Effector memory CD8-positive, alpha-beta T cell (primary cell): Measurements from ENCODE around the gene TBC1D20.
A peak's percentile ranks its signal among the peaks of the same experiment; 100 is the strongest.

ENCODE experiments used
- ATAC-seq: fragments of 150-1000 bp; cut with Tn5 transposase; replicated peaks from 2 replicates; pipeline ENCODE4 v1.10.0; 2021; ENCODE audit warnings: mild to moderate bottlenecking, moderate library complexity
- DNase-seq, 3 experiments: peaks; one replicate each; pipeline ENCODE4 v3.0.0; 2021
- H3K27ac Mint-ChIP-seq, 2 donors: one replicate each; pipeline ENCODE4 v1.8.0; 2022; ENCODE audit warnings: mild to moderate bottlenecking in 2 of 2, mixed read lengths in 2 of 2, moderate library complexity in 2 of 2
- H3K27me3 Mint-ChIP-seq, 2 donors: one replicate each; pipeline ENCODE4 v1.8.0; 2022; ENCODE audit warnings: mixed read lengths in 2 of 2
- H3K36me3 Mint-ChIP-seq: one replicate; pipeline ENCODE4 v1.8.0; 2022; ENCODE audit warnings: mild to moderate bottlenecking, moderate library complexity, mixed read lengths; ENCODE audit not compliant: insufficient read depth
- H3K4me1 Mint-ChIP-seq, 2 donors: one replicate each; pipeline ENCODE4 v1.8.0; 2022; ENCODE audit warnings: low read depth in 2 of 2, mixed read lengths in 2 of 2
- H3K4me3 Mint-ChIP-seq, 2 donors: one replicate each; pipeline ENCODE4 v1.8.0; 2022; ENCODE audit warnings: mild to moderate bottlenecking in 2 of 2, mixed read lengths in 2 of 2, moderate library complexity in 2 of 2
- H3K9me3 Mint-ChIP-seq, 2 donors: one replicate each; pipeline ENCODE4 v1.8.0; 2022; ENCODE audit warnings: mixed read lengths in 2 of 2

TBC1D20 gene

DNA sequence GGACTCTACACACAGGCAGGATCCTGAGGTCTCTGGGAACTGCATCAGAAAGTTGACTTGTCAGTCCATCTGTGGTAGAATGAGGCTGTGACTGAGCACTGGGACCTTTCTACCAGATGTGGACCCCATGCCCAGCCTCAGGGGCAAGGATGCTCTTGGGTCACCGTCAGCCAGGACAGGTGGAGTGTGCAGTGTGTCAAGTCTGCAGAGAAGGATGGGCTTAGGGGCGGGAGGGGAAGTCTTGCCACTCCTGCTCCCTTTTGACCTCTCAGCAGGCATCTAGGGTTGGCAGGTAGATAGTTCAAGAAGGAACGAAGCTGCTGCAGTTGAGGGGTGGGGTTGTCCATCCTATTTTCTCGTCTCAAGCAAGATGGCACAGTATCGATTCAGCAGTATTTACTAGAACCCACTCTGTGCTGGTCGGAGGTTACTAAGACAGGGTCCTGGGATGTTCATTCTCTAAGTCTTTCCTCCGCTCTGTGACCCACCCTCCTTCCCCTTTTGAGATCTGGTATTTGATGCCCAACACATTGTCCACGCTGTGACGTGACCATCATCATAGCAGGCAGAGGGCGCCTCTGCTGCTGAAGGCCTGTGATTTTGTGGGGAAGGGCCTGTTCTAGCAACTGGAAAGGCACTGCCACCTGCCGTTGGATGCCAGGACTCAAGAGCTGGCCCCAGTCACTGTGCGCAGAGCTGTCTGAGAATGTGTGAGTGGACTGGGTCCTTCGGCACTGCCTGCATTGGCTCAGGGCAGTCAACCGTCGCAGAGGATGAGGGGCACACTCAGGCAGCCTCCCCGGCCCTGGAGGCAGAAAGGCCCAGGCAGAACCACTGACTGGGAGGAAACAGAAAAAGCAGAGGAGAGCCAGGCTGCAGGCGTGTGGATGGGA, 31.1 kb downstream of the TBC1D20 start:
- Mint-ChIP-seq H3K36me3 (peaks cover 47% of the 10 kb centered on the region), H3K4me1 (peaks cover 28 to 34% of the 10 kb centered on the region in 2 donors), H3K4me3 (no peak overlapping the region), H3K27ac (peak overlapping the region; percentile 79 to 81), H3K9me3 (no peaks in the 10 kb centered on the region), H3K27me3 (no peaks in the 10 kb centered on the region)
- DNase-seq = no peak
- no peak for ATAC-seq

DNA sequence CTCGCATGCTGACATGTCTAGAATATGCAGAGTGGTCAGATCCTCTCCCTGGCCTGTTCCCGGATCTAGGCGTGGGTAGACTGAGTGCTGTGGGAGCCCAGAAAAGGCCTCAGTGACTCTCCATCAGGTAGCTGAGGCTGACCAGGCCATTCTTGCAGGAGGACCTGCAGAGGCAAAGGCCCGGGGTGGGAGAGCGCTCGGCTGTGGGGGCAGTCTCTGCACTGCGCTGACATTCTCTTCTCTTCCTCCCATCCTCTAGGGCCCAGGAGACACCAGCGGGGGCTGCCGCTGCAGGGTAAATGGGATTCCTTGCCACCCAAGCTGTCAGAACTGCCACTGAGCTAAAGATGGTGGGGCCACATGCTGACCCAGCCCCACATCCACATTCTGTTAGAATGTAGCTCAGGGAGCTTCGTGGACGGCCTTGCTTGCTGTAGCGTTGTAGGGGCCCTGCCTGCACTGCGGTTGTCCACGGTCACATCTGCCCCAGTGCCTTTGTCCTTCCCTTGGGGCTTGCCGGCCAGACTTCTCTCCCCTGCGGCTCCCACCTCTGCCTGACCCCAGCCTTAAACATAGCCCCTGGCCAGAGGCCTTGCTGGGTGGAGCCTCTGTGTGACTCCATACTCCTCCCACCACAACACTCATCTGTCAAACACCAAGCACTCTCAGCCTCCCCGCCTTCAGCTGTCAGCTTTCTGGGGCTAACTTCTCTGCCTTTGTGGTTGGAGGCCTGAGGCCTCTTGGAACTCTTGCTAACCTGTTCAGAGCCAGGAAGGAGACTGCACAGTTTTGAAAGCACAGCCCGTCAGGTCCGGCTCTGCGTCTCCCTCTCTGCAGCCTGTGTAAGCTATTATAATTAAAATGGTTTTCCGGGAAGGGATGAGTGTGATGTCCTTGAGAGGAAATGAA, 32.0 kb downstream of the TBC1D20 start:
- Mint-ChIP-seq H3K4me1 (peaks cover 22 to 28% of the 10 kb centered on the region in 2 donors), H3K36me3 (peaks cover 46% of the 10 kb centered on the region), H3K27ac (peak overlapping the region; percentile 53 to 79), H3K9me3 (no peaks in the 10 kb centered on the region), H3K4me3 (no peak overlapping the region), H3K27me3 (no peaks in the 10 kb centered on the region)
- DNase-seq (no peak), ATAC-seq (no peak)

- peaks cover 11 to 14% of the 10 kb centered on the region in 2 donors for H3K4me1 Mint-ChIP-seq
- no peak for DNase-seq
- H3K27me3 Mint-ChIP-seq = no peaks in the 10 kb centered on the region
- H3K9me3 Mint-ChIP-seq = no peaks in the 10 kb centered on the region
- no peak overlapping the region for H3K4me3 Mint-ChIP-seq
- peaks cover 52% of the 10 kb centered on the region for H3K36me3 Mint-ChIP-seq
- peak overlapping the region; percentile 74 to 75 for H3K27ac Mint-ChIP-seq
- no peak for ATAC-seq
Observed at GRCh38 chr20:428658-429200, 33.6 kb downstream of the TBC1D20 start.

DNA sequence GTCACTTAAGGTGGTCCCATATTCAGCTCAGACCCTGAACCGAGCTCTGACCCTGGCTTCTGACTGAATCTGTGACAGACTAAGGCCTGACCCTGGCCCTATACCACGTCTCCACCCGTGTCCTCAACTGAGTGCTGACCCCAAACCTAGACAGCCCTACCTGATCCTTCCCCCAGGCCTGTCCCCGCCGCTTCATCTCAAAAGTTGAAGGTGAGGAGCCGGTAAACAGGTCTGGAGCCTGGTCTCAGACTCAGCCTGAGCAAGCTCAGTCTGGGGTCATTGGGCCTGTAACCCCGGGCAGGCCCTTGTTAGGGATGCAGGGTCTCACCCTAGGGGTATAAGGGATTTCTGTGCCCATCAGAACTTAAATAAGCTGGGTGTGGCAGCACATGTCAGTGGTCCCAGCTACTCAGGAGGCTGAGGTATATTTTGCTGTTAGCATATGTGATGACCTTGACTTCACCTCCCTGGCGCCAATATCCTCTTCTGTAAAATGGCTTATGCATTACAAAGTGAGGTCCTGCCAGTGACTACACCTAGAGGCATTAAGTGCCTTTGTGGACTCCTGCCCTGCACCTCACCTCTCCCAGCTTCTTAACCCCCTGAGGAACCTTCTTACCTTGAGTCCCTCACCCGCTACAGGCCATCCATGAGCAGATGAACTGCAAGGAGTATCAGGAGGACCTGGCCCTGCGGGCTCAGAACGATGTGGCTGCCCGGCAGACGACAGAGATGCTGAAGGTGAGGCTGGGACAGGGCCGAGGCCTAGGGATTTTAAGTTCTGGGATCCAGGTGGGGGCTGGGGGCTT, 34.3 kb downstream of the TBC1D20 start:
- ATAC-seq (no peak), DNase-seq (no peak)
- Mint-ChIP-seq H3K36me3 (peaks cover 53% of the 10 kb centered on the region), H3K9me3 (no peaks in the 10 kb centered on the region), H3K4me1 (peaks cover 4 to 7% of the 10 kb centered on the region in 2 donors), H3K27ac (peak overlapping the region; percentile 74 to 75), H3K27me3 (no peaks in the 10 kb centered on the region), H3K4me3 (no peak overlapping the region)

GRCh38 chr20:427401-427800, 34.9 kb downstream of the TBC1D20 start:
- Mint-ChIP-seq H3K27ac (no peak overlapping the region), H3K9me3 (no peaks in the 10 kb centered on the region), H3K4me1 (peaks cover 0 to 6% of the 10 kb centered on the region in 2 donors)

DNA sequence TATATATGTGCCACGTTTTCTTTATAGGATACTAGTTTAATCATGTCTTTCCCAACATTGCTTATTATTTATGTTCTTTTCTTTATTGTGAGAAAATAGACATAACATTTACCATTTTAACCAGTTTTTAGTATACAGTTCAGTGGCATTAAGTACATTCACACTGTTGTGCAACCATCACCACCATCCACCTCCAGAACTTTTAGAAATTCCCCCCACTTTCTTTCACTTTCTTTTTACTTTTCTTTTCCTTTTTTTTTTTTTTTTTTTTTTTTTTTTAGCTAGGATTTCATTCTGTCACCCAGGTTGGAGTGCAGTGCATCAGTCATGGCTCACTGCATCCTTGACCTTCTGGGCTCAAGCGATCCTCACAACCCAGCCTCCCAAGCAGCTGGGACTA, 35.8 kb downstream of the TBC1D20 start:
- Mint-ChIP-seq H3K4me1 (peaks cover 2 to 5% of the 10 kb centered on the region in 2 donors), H3K27me3 (no peaks in the 10 kb centered on the region), H3K36me3 (peaks cover 68% of the 10 kb centered on the region), H3K4me3 (no peak overlapping the region), H3K27ac (peak overlapping the region in 1 of 2 donors; percentile 1), H3K9me3 (no peaks in the 10 kb centered on the region)
- DNase-seq (no peak), ATAC-seq (no peak)

More at GRCh38 chr20:427401-427800, 34.9 kb downstream of the TBC1D20 start:
- peaks cover 59% of the 10 kb centered on the region for H3K36me3 Mint-ChIP-seq
- no peak for ATAC-seq
- DNase-seq = no peak
- no peak overlapping the region for H3K4me3 Mint-ChIP-seq
- H3K27me3 Mint-ChIP-seq = no peaks in the 10 kb centered on the region

GRCh38 chr20:421685-422250, 40.6 kb downstream of the TBC1D20 start:
- H3K4me1 Mint-ChIP-seq = peaks cover 9 to 11% of the 10 kb centered on the region in 2 donors
- DNase-seq (no peak), ATAC-seq (no peak)
- H3K27ac Mint-ChIP-seq = peak overlapping the region; percentile 76 to 84
- no peaks in the 10 kb centered on the region for H3K9me3 Mint-ChIP-seq
- no peaks in the 10 kb centered on the region for H3K27me3 Mint-ChIP-seq
- H3K36me3 Mint-ChIP-seq = peaks cover 67% of the 10 kb centered on the region
- H3K4me3 Mint-ChIP-seq = no peak overlapping the region

GRCh38 chr20:420721-421574, 41.4 kb downstream of the TBC1D20 start:
- peaks cover 9 to 12% of the 10 kb centered on the region in 2 donors for H3K4me1 Mint-ChIP-seq
- H3K27ac Mint-ChIP-seq = peak overlapping the region; percentile 76 to 84
- H3K9me3 Mint-ChIP-seq = no peaks in the 10 kb centered on the region
- DNase-seq (no peak), ATAC-seq (no peak)
- peaks cover 62% of the 10 kb centered on the region for H3K36me3 Mint-ChIP-seq
- no peaks in the 10 kb centered on the region for H3K27me3 Mint-ChIP-seq
- no peak overlapping the region for H3K4me3 Mint-ChIP-seq

DNA sequence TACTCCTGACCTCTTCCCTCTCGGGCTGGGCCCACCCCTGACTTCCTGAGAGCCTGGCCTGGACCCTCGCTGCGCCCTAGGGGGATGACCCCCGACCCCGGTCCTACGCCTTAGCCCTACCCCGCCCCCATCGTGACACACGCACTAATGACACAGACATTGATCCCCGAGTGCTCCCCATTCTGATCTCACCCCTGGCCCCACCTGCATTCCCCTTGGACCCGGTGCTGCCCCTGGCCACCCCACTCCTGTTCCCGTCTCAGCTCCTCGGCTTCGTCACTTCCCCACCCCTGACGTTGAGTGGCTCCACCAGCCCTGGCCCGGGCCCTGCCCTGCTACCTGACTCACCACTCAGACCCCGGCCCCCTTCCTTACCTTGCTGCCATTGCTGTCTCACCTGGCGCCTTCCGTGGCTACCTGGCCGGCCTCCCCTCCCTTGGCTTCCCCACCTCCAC, 42.1 kb downstream of the TBC1D20 start:
- Mint-ChIP-seq H3K36me3 (peaks cover 65% of the 10 kb centered on the region), H3K27ac (peak overlapping the region in 1 of 2 donors; percentile 35), H3K27me3 (no peaks in the 10 kb centered on the region), H3K4me1 (peaks cover 9 to 19% of the 10 kb centered on the region in 2 donors), H3K9me3 (no peaks in the 10 kb centered on the region), H3K4me3 (no peak overlapping the region)
- ATAC-seq (no peak), DNase-seq (no peak)

DNA sequence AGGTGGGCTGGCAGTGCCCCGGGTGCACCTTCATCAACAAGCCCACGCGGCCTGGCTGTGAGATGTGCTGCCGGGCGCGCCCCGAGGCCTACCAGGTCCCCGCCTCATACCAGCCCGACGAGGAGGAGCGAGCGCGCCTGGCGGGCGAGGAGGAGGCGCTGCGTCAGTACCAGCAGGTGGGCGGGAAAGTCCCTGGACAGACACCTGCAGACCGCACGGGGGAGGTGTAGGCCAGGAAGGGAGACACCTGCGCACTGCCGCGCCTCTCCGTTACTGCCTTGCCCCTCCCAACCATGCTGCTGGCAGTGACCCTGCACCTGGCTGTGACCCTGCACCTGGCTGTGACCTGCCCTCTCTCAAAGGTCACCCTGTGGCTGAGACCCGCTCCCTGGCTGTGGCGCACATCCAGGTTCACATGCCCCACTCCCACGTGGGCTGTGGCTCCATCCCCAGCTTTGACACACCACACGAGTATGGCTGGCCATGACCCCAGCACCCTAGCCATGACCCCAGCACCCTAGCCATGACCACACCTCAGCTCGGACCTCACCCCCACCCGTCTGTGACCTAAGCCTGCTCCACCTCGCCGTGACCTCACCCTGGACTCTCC, 42.7 kb downstream of the TBC1D20 start:
- Mint-ChIP-seq H3K9me3 (no peaks in the 10 kb centered on the region), H3K27ac (peak overlapping the region in 1 of 2 donors; percentile 35), H3K36me3 (peaks cover 59% of the 10 kb centered on the region), H3K4me1 (peaks cover 9 to 19% of the 10 kb centered on the region in 2 donors), H3K27me3 (no peaks in the 10 kb centered on the region), H3K4me3 (no peak overlapping the region)
- ATAC-seq = no peak
- no peak for DNase-seq

GRCh38 chr20:418858-419365, 43.4 kb downstream of the TBC1D20 start:
- H3K4me3 Mint-ChIP-seq = no peak overlapping the region
- H3K36me3 Mint-ChIP-seq = peaks cover 54% of the 10 kb centered on the region
- ATAC-seq = no peak
- H3K27ac Mint-ChIP-seq = peak overlapping the region in 1 of 2 donors; percentile 29
- no peaks in the 10 kb centered on the region for H3K9me3 Mint-ChIP-seq
- H3K4me1 Mint-ChIP-seq = peaks cover 9 to 23% of the 10 kb centered on the region in 2 donors
- no peak for DNase-seq
- H3K27me3 Mint-ChIP-seq = no peaks in the 10 kb centered on the region
